GM12874 (cell line): ENCODE data around the gene FBXL13.

Source experiments
- TF ChIP-seq, protein P1 (sequence below): IDR thresholded peaks from 2 replicates; pipeline ENCODE4 v1.5.1; 2011; ENCODE audit warnings: low read depth, mild to moderate bottlenecking, control low read depth, low read length, moderate library complexity; ENCODE audit not compliant: insufficient read depth

Gene FBXL13

DNA sequence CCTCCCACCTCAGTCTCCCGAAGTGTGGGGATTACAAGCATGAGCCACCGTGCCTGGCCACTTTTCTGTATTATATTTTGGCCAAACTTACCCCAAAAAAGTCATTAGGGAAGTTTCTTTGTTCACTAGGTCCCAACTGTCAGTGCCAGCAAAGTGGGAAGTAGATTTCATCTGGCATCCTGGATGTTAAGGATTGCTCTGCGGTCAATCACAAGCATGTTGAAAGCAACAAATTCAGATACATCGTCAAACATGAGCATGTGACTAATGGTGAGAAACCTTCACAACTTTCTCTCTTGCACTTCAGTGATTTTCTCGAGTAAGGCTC, 176.1 kb downstream of the FBXL13 start:
- TF ChIP-seq, protein P1, sequence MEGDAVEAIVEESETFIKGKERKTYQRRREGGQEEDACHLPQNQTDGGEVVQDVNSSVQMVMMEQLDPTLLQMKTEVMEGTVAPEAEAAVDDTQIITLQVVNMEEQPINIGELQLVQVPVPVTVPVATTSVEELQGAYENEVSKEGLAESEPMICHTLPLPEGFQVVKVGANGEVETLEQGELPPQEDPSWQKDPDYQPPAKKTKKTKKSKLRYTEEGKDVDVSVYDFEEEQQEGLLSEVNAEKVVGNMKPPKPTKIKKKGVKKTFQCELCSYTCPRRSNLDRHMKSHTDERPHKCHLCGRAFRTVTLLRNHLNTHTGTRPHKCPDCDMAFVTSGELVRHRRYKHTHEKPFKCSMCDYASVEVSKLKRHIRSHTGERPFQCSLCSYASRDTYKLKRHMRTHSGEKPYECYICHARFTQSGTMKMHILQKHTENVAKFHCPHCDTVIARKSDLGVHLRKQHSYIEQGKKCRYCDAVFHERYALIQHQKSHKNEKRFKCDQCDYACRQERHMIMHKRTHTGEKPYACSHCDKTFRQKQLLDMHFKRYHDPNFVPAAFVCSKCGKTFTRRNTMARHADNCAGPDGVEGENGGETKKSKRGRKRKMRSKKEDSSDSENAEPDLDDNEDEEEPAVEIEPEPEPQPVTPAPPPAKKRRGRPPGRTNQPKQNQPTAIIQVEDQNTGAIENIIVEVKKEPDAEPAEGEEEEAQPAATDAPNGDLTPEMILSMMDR: no peak

DNA sequence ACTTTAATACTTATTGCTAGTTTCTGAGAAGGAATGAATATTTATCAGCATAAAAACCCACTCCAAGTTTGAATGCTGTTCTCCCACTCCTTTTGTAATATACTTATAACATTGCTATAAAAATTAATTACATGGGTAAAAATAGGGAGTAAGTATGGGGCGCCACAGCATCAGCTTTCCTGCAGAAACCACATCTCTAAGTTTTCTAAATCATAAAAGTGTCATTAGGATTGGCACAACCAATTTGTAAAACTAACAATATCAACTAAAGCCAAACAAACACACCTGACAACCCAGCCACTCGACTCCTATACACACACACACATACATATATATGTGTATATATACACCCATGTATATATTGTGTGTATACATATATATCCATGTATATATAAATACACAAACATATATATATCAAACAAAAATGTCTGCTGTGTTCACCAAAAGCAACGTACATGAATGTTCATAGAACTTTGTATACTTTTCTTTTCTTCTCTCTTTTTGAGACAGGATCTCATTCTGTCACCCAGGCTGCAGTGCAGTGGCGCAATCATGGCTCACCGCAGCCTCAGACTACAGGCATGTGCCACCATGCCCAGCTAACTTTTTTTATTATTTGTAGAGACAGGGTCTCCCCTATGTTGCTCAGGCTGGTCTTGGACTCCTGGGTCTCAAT, 176.6 kb downstream of the FBXL13 start:
- TF ChIP-seq, protein P1: no peak

DNA sequence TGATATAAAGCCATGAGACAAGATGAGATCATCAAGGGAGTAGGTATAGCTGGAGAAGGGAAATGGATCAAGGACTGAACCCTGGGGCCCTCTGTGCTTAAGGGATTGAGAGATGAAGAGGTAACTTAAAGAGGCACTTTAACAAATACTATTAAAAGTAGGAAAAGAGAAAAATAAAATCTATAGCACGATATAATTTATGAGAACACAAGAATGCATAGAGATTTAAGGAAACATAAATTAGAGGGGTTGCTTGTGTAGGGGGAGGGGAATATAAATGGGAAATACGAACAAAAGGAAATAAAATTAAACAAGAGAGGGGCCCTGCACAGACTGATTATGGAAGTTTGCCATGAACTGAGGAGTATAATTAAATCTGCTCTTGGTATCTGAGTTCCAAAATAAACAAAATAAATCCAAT, 177.4 kb downstream of the FBXL13 start:
- TF ChIP-seq, protein P1: no peak

DNA sequence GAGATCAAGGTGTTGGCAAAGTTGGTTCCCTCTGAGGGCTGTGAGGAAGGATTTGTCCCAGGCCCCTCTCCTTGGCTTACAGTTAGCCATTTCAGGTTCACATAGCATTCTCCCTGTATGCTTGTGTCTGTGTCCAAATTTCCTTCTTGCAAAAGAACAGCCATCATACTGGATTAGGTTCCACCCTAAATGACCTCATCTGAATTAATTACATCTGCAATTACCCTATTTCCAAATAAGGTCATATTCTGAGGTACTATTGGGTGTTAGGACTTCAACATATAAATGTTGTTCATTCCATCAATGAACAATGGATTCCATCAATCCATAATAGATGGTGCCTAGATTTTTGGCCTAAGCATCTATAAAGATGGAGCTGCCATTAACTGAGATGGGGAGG, 178.0 kb downstream of the FBXL13 start:
- TF ChIP-seq, protein P1: no peak

DNA sequence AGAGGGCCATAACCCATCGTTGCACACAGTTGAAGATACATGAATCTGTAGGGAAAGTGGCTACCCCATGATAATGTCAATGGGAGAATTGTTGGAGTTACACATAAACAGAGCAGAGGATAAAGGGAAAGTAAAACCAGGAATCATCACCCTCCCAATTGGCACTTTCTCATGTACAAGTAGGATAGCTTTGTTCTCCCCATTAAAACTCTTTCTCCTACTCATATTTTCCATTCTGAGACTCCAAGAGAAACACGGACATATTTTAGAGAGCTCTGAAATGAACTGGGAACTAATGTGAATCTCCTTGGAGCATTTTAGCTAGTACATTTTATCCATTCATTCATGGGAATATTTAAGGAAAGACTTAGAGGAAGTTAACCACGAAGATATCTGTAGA, 179.0 kb downstream of the FBXL13 start:
- TF ChIP-seq, protein P1: no peak

DNA sequence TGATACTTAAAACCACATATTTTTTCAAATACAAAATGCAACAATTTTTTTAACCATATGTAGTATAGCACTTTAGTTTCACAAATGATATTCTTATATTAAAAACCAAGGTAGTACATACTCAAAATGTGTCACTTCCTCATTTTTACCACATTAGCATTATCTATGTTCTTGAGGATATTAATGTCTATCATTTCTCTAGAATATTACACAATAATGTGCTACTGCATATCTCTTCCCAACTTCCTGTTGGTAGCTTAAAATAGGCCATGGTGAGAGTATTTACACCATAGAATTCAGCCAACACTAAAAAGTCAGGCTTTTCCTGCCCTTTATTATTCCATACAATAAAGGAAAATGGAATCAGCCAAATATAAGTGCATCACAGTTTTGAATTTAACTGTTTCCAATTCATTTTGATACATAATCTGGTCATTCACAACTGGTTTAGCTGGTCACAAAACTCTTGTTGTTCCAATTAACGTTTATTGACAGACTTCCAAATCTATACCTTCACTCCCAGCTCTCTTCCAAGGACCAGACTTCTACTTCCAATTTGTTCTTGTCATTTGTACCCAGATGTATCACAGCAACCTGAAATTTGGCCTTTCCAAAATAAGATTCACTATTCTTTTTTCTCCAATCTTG, 181.8 kb downstream of the FBXL13 start:
- TF ChIP-seq, protein P1: no peak

DNA sequence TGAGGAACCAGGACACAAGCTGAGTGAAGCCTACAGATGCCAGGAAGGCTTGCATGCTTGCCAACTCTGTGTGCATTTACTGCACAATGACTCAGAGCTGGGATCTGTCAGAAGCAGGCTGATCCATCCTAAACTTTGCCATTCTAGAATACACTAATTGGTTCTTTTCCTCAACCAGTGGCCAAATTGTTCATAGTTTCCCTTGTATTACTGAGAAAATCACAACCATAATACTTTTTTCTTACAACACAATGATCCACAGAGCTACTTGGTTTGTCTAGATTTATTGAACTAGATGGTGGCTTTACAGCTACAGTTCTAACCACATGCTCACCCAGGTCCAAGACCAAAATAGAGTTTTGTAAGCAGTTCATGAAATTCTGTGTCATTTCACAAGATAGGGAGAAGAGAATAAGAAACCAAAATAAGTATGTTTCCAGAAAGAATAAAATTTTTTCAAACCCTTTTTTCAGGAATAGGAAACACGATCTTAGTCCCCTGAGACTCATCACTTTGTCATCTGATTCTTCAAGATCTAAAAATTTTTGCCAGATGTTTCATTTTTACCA, 182.8 kb downstream of the FBXL13 start:
- TF ChIP-seq, protein P1: no peak
